G401.6 (cell line): ENCODE measurements around the gene GBP5.
"Not testable (repeated sequence)": the region's sequence is repeated elsewhere in the genome, so short reads cannot be mapped to it uniquely, and the experiment has no call there.

Experiments used
- FAIRE-seq: peaks from 2 replicates; lab custom pipeline; 2012; peaks lifted over from hg19 to GRCh38; lab: Jason Lieb, UNC

Gene GBP5, protein sequence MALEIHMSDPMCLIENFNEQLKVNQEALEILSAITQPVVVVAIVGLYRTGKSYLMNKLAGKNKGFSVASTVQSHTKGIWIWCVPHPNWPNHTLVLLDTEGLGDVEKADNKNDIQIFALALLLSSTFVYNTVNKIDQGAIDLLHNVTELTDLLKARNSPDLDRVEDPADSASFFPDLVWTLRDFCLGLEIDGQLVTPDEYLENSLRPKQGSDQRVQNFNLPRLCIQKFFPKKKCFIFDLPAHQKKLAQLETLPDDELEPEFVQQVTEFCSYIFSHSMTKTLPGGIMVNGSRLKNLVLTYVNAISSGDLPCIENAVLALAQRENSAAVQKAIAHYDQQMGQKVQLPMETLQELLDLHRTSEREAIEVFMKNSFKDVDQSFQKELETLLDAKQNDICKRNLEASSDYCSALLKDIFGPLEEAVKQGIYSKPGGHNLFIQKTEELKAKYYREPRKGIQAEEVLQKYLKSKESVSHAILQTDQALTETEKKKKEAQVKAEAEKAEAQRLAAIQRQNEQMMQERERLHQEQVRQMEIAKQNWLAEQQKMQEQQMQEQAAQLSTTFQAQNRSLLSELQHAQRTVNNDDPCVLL

DNA sequence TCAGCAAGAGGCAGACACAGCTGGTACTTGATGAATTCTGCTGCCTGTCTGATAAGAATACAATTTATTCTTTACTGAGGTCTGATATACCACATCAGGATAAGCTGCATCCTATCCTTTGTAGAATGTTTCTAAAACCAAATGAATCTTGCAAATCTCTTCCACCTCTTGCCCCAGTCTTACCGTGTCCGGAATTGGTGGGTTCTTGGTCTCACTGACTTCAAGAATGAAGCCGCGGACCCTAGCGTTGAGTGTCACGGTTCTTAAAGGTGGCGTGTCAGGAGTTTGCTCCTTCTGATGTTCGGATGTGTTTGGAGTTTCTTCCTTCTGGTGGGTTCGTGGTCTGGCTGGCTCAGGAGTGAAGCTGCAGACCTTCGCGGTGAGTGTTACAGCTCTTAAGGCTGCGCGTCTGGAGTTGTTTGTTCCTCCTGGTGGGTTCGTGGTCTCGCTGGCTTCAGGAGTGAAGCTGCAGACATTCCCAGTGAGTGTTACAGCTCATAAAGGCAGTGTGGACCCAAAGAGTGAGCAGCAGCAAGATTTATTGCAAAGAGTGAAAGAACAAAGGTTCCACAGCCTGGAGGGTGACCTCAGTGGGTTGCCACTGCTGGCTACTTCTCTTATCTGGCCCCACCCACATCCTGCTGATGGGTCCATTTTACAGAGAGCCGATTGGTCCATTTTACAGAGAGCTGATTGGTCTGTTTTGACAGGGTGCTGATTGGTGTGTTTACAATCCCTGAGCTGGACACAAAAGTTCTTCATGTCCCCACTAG lies at the start of gene GBP5:
Gene GBP5 (minus strand): TSS at position 592 of the 773 bp plus-strand sequence. CDS start 3,305 bp downstream, outside the sequence.
- not testable (repeated sequence) for FAIRE-seq

DNA sequence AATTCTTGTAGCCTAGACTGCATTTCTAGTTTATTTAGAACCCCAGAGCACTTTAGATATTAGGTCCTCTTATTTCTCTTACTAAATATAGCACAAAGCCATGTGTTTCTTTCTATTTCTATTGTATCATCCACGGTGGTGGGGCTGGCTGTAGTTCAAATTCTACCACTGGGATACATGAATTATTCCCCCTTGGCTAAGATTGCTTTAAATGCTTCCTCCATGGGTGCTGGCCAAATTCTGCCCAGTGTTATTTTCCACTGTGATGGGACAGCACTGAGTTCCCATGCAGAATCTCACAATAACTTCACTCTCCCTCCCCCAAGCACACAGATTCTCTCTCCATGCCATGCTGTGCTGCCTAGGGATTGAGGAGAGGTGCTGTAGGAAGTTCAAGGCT lies 49.7 kb upstream of the GBP5 start:
- FAIRE-seq: no peak

DNA sequence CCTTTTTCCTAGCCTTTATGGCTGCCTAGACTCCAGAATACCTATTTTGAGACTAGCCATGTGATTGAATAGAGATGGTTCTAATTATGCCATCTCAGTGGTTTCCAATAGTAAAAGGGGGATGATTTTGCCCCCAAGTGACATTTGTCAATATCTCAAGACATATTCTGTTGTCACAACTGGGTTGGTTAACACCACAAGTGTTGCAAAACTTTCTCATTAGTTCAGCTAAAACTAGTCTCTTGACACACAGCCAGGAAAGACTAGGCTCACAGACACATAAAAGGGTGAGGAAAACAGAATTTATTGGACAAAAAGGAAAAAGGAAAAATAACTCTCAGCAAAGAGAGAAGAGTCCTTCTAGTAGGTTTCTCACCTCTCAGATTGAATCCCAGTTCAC lies 39.9 kb upstream of the GBP5 start:
- no peak for FAIRE-seq

DNA sequence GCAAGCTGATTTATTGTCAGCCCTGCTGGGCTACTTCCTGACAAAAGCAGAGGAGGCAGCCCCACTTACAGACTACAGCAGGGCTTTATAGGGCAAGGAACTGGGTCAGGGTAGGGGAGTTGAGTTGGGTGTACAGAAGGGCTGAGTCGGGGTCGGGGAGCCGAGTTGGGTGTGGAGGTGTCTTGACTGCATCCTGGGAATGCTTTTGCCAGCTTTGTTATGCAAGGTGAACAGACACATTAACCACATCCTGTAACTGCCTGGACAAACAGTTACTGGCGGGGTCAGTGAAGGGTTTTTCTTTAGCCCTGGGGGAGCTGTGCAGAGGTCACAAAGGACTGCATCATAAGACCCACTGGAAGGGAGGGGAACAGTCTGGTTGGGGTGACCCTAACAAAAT lies 39.1 kb upstream of the GBP5 start:
- no peak for FAIRE-seq

DNA sequence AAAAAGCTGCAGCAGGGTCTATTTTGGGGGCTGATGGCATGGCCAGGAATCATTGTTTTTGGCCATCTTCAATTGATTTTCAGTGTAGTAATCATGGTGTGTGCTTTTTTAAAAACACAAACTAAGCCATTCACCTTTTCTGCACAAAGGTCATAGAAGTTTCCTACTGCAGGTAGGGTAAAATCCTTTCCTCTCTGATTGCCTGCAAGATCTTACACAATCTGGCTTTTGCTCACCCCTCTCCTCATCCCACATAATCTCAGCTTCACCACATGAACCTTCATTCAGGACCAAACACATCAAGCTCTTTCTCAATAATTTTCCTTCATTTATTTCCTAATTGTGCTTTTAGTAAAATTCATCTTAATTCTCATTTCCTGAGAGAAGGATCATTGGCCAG lies 38.3 kb upstream of the GBP5 start:
- FAIRE-seq: no peak

DNA sequence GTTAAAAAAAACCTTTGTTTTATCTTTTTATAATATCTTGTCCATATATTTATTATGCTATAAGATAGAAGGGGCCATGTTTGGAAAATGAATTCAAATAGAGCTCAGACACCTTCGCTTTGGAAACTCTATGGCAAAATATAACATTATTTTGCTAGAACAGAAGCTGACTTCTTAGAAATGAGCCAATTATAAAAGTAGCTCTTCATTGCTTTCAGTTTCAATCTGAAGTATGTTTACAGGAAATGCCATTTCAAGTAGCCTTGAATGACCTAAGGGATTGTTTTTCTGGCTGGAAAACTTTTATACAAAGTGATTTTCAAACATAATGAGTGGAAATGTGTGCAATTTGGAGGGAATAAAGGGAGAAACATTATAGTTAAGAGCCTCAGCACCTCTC lies 37.8 kb upstream of the GBP5 start:
- FAIRE-seq: no peak

DNA sequence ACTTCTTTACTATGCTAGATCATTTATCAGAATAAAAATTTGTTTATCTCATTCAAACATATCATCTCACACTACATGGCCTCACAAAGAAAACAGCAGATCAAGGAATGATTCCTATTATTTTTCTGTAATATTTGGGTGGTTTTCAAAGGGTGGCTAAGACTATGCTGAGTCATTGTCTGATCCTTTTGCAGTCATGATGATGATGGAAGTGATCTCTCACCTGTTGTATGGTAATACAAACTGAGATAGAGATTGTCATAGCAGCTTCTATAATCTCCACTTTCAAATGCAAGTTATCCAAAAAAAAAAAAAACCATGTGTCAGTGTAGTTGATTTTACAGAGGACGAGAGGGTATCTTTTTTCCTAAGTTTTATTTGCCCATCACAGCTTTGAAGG lies 37.2 kb upstream of the GBP5 start:
- FAIRE-seq: no peak

DNA sequence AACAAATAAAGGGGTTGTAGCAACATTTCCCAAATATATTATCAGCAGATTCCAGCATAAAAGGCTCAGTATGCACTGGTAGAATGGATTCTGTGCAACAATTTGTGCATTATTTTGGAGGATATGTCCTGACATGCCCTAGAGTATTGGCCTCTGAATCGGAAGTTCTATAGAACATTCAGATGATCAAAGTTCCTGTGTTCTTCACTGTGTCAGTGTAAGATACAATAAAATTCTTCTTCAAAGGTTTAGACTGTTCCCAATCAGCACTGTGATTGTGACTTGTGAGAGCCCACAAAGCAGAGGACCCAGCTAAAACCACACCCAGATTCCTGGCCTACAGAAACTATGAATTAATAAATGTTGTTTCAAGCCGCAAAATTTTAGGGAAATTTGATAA lies 33.6 kb upstream of the GBP5 start:
- no peak for FAIRE-seq

DNA sequence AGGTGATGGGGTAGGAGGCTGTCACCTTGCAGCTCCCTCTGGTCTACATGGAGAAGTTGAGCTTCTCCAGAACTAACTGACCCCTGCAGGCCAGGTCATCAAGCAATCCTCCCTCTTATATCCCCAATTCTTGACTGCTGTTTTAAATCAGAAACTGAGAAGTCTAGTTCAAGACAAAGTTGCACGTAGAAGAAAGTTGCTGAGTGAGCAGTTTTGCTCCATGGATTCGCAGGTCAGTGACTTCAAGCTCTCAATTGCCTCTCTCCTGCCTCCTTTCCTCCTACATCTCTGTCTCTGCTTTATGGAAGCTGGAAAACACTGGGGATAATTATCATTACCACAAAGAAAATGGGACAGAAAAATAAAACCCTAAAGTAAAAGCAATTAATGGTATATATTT lies 32.8 kb upstream of the GBP5 start:
- no peak for FAIRE-seq

DNA sequence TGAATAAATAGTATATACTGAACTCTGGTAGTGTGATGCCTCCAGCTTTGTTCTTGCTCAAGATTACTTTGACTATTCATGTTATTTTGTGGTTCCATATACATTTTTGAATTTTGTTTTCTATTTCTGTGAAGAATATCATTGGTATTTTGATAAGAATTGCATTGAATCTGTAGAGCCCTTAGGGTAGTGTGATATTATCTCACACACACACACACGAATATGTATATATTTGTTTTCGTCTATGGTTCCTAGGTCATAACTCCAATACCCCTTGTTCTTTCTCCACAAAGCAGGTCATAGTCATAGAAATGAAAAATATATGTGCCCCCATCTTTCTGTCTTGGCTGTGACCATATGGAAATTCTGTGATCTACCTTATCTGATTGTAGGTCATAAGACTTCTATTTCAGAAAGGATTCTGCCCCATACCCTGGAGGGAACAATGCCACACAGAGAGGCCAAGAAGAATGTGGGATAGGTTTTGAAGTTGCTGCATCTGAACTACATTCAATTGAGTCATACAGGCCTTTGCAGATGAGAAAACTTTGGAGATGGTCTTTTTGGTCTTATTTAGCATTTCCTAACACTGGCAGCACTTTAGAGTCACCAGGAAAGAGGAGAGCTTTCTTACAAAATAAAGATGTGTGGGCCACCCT lies 32.0 kb upstream of the GBP5 start:
- no peak for FAIRE-seq

DNA sequence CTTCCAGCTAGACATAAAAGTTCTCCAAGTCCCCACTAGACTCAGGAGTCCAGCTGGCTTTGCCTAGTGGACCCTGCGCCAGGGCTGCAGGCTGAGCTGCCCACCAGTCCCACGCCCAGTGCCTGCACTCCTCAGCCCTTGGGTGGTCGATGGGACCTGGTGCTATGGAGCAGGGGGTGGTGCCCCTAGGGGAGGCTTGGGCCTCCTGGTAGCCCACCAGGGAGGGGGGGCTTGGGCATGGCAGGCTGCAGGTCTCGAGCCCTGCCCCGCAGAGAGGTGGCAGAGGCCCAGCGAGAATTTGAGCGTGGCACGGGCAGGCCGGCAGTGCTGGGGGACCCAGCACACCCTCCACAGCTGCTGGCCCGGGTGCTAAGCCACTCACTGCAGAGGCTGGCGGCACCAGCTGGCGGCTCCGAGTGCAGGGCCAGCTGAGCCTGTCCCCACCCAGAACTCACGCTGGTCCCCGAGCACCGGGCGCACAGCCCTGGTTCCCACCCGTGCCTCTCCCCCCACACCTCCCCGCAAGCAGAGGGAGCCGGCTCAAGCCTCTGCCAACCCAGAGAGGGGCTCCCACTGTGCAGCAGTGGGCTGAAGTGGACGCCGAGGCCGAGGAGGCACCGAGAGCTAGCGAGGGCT lies 30.2 kb upstream of the GBP5 start:
- no peak for FAIRE-seq

DNA sequence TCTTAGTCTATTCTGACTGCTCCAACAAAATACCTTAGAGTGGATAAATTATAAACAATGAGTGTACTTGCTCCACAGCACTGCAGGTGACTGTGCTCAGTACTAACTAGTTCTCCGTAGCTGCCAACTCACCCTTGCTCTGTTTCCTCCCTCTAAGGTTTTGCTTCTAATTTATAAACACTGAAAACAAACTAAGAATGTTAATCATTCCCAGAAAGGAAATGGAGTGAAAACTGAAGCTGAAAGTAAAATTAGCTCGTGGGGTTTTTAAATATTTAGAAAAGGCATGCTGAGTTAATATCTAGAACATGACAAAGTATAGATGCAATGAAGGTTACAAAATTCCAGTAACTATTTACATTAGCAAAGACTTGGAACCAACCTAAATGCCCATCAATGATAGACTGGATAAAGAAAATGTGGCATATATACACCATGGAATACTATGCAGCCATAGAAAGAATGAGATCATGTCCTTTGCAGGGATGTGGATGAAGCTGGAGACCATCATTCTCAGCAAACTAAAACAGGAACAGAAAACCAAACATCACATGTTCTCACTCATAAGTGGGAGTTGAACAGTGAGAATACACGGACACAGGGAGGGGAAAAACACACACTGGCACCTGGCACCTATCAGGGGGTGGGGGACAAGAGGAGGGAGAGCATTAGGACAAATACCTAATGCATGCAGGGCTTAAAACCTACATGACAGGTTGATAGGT lies 27.2 kb upstream of the GBP5 start:
- FAIRE-seq: not testable (repeated sequence)

DNA sequence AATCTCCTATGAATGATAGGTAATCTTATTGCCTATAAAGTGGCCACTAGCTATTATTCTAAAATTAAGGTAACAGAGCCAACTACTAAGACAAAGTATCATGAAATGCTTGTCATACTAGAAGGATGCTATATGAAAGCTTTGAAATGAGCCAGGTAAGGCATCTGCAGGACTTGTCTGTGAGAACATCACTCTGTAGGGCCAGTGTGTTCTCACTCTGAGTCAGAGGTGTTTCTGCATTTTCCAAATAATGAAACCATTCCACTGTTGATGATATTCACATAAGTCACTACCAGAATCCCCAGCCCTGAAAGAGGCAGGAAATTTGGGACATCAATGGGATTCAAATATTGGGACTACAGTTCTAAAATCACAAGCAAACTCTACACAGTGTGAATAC lies 25.8 kb upstream of the GBP5 start:
- no peak for FAIRE-seq

DNA sequence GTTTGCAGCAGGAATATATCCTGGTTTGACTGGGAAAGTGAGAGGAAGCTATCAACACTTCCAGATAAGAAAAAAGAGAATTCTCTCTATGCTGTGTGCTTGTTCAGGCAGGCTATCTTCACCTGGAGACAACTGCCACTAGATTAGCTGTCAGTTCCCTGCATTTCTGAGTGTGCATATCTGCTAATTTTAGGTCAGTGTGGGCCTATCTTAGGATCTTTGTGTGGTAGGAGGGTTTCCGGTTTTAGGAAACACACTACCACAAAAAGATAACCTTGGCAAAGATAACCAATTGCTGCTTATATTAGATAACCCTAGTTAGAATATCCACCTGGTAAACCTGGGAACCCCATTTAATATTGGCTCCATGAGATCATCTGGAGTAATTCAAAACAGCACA lies 22.5 kb upstream of the GBP5 start:
- no peak for FAIRE-seq

DNA sequence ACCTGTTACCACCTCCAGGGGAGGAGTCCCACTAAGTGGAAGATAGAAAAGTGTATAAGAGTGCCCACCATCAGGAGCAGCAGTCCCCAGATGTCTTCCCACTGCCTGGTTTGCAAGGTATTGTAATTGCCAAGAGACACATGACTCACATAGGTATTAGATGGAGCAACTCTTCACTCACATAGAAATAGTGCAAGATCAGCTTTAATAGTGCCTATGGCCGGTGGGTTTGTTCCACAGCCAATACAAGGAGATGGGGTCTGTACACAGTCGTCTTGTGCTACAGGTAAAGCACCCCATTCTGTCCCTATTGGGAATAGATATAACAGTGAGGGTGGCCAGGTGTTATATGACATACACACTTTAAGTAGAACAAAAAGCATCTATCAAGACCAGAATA lies 18.6 kb upstream of the GBP5 start:
- FAIRE-seq: no peak

DNA sequence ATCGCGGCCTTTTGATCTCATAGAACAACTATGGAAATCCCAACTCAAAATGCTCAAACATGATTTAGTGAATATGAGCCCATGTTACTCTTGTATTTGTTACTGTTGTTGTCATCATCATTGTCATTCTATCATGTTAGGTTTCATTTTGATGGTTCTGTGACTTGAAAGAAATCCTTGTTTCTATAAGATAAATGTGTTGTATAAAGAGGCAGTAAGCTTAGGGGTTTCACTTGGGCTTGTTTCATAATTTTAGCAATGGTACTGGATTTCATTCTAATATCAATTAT lies 15.3 kb upstream of the GBP5 start:
- FAIRE-seq: no peak

DNA sequence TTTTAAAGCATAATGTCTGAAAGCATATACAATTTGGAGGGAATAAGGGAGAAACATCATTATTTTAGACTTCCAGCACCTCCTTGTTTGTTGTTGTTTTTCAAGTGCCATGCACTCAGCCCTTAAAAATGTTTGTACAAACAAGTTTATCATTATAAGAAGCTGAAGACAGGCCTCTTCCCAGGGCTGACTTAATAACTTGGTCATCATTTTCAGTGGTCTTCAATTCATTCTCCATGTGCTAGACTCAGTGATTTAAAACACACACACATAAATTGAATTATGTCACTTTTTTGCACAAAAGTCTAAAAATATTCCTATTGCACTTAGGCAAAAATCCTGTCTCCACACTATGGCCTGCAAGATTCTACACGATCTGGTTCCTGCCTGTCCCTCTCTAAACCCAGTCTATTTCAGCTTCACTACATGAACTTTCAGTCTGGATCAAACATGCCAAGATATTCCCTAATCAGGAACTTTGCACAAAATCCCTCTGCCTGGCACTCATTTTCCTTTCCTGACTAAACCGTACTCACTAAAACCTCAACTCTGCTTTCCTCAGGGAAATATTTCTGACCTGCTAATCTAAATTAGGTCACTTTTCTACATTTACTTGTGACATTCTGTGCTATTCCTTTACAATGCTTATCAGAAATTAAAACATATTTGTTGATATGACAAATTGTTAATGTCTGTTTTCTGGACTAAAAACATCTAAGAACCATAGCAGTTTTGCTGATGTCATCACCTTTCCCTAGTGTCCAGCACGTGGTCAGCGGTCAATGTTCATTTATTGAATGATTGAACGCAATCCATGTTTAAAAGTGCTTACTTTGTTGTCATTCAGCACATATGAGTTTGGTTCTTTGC lies 14.8 kb upstream of the GBP5 start:
- no peak for FAIRE-seq

DNA sequence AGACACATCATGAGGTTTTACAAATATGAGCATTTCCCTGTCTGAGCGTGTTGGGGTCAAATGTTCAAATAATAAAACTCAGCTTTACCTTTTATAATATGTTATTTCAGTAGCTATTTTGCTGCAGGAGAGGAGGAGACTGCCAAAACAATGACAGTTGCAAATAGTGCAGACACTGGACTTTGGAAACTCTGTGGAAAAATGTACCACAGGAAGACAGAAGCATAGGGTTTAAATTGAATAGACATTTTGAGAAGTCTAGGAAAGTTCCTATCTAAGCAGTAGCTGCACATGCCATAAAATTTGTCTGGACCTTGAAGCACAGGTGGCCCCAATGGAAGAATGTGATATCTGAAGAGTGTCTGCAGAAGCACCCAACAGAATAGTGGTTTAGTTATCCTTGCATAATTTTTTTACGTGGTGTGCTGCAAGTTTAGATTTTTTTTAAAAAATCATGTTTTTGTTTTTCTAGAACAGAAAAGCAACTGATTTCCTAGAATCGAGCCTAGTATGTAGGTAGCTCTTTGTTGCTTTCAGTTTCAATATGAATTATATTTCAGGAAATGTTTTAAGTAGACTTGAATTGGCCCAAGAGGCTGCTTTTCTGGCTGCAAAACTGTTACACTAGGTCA lies 14.0 kb upstream of the GBP5 start:
- no peak for FAIRE-seq

DNA sequence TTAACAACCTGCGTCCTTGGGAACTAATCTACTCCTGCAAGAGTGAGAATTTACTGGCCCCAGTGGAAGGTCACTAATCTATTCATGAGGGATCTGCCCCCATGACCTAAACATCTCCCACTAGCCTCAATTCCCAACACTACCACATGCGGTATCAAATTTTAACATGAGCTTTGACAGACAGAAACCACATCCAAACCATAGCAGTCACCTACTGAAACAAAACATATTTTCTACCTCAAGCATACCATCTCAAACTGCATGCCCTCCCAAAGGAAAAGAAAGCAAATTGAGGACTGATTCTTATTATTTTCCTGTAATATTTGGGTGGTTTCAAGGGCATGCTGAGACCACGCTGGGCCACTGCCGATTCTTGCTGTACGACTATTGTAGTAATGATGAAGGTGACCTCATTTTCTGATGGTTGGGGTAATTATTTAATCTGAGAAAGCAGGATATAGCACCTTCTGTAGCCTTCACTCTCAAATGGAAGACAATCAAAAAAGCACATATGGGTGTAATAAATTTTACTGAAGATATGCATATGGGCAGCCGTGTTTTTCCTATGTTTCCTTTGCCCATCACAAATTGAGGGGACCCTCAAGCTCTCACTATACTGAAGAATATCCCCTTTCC lies 13.2 kb upstream of the GBP5 start:
- no peak for FAIRE-seq
